Thyroid gland (tissue), 4 donors: ENCODE results near the gene CTSS.

Experiments used
- POLR2A ChIP-seq, 2 donors: fragments of 450-650 bp; IDR thresholded peaks; one replicate each; pipeline ENCODE4 v1.6.1; 2017; ENCODE audit warnings: antibody characterized with exemption in 2 of 2, mild to moderate bottlenecking in 2 of 2, moderate library complexity in 1 of 2
- TF ChIP-seq, protein P1 (sequence below), 6 experiments: fragments of 200-600 bp in 3 of 6; fragments of 450-650 bp in 3 of 6; sonication (generic) in 3 of 6; IDR thresholded peaks; one replicate each; pipeline ENCODE4 v1.5.1; 2016 to 2019; ENCODE audit warnings: antibody characterized with exemption in 6 of 6, mild to moderate bottlenecking in 2 of 6, inconsistent platforms in 1 of 6, moderate library complexity in 1 of 6

DNA sequence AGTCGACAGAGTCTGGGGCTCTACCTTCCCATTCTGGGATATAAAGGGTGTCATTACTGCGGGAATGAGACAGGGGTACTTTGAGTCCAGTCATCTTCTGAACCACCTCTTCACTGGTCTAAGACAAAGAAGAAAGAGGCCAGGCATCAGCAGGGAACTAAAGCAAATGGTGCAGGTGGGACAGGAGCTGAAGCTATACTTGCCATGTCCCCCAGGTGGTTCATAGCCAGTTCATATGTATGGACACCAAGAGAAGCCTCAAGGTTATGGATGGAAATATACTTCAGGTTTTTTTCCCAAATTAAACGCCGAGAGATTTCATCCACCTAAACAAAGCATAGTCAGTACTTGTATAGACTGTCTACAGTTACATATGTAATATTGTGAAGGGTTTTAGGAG, 40.3 kb upstream of the CTSS start:
- TF ChIP-seq, protein P1, sequence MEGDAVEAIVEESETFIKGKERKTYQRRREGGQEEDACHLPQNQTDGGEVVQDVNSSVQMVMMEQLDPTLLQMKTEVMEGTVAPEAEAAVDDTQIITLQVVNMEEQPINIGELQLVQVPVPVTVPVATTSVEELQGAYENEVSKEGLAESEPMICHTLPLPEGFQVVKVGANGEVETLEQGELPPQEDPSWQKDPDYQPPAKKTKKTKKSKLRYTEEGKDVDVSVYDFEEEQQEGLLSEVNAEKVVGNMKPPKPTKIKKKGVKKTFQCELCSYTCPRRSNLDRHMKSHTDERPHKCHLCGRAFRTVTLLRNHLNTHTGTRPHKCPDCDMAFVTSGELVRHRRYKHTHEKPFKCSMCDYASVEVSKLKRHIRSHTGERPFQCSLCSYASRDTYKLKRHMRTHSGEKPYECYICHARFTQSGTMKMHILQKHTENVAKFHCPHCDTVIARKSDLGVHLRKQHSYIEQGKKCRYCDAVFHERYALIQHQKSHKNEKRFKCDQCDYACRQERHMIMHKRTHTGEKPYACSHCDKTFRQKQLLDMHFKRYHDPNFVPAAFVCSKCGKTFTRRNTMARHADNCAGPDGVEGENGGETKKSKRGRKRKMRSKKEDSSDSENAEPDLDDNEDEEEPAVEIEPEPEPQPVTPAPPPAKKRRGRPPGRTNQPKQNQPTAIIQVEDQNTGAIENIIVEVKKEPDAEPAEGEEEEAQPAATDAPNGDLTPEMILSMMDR (IDR thresholded peaks at IDR 0.05) = no peak
- TF ChIP-seq POLR2A (IDR thresholded peaks at IDR 0.05) = no peak
